SK-N-SH (cell line): ENCODE results near the gene DCAKD.

ENCODE experiments used
- EZH2phosphoT487 ChIP-seq: fragments of 200-600 bp; sonication (generic); IDR thresholded peaks from 2 replicates; pipeline ENCODE4 v1.6.1; 2017; ENCODE audit warnings: low read depth, mixed run types, mild to moderate bottlenecking, antibody characterized with exemption, moderate library complexity, borderline replicate concordance
- MXI1 ChIP-seq: IDR thresholded peaks from 2 replicates; pipeline ENCODE4 v1.6.1; 2012; ENCODE audit warnings: mild to moderate bottlenecking, low read depth, low read length, improper control_type of control experiment
- RCOR1 ChIP-seq: fragments of 150-350 bp; IDR thresholded peaks from 2 replicates; pipeline ENCODE4 v1.6.1; 2017; ENCODE audit warnings: antibody characterized with exemption, low read length
- RFX5 ChIP-seq: IDR thresholded peaks from 2 replicates; pipeline ENCODE4 v1.6.1; 2012; ENCODE audit warnings: mild to moderate bottlenecking, improper control_type of control experiment, low read length
- RXRA ChIP-seq: IDR thresholded peaks from 2 replicates; pipeline ENCODE4 v1.4.0; 2012; ENCODE audit warnings: low read depth, mild to moderate bottlenecking, borderline replicate concordance
- TCF12 ChIP-seq: IDR thresholded peaks from 2 replicates; pipeline ENCODE4 v1.4.0; 2012
- TF ChIP-seq, protein P1 (sequence below): fragments of 150-350 bp; IDR thresholded peaks from 2 replicates; pipeline ENCODE4 v1.6.1; 2017; ENCODE audit warnings: antibody characterized with exemption, low read length, low read depth, borderline replicate concordance
- TF ChIP-seq, protein P2 (sequence below): IDR thresholded peaks from 2 replicates; pipeline ENCODE4 v1.4.0; 2012; ENCODE audit warnings: low read depth, borderline replicate concordance
- TF ChIP-seq, protein P3 (sequence below): IDR thresholded peaks from 2 replicates; pipeline ENCODE4 v1.6.1; 2012; ENCODE audit warnings: mild to moderate bottlenecking, low read depth, low read length, moderate library complexity

DNA sequence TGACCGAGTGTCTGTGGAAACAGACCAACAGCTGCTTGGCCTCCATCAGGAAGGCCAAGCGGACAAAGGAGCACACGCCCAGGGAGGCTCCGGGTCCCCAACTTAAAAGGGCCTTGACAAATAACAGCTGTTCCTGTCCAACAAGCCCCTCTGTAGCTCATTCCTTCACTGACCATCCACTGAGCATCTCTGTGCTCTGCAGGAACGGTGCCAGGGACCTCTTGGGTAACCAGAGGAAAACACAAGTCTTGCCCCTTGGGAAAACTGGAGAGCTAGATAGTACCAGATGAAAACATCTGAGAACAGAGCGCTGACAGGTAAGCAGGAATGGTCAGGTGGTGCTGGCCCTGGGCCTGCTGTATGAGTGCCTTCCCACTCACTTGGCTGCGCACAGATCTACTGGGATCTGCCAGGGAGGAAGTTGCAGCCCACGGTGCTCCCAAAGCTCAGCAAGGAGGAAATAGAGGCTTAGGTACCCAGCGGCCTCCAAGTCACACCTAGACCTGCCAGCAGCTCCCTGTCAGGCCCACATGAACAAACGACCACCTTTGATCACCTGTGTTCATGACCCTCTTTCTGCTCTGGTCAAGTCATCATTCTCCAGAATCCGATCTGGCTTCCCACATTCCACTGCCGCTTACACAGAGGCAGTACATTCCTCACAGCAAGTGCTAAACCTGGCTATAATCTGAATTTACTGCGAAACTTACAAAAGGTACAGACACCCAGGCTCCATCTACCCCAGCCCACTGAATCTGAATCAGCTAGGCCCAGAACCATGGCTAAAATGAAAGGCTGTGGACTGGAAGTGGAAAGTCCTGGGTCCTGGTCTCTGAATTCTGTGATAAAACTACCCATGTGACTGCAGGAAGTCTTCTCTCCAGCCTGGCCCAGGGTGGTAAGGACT is 12.5 kb downstream of the DCAKD start:
- TF ChIP-seq, protein P1, sequence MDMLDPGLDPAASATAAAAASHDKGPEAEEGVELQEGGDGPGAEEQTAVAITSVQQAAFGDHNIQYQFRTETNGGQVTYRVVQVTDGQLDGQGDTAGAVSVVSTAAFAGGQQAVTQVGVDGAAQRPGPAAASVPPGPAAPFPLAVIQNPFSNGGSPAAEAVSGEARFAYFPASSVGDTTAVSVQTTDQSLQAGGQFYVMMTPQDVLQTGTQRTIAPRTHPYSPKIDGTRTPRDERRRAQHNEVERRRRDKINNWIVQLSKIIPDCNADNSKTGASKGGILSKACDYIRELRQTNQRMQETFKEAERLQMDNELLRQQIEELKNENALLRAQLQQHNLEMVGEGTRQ, result no peak
- TF ChIP-seq MXI1, result no peak
- TF ChIP-seq EZH2phosphoT487, result no peak
- no peak for TF ChIP-seq RXRA
- TF ChIP-seq, protein P2, sequence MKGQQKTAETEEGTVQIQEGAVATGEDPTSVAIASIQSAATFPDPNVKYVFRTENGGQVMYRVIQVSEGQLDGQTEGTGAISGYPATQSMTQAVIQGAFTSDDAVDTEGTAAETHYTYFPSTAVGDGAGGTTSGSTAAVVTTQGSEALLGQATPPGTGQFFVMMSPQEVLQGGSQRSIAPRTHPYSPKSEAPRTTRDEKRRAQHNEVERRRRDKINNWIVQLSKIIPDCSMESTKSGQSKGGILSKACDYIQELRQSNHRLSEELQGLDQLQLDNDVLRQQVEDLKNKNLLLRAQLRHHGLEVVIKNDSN, result no peak
- TF ChIP-seq TCF12, result no peak
- TF ChIP-seq, protein P3, sequence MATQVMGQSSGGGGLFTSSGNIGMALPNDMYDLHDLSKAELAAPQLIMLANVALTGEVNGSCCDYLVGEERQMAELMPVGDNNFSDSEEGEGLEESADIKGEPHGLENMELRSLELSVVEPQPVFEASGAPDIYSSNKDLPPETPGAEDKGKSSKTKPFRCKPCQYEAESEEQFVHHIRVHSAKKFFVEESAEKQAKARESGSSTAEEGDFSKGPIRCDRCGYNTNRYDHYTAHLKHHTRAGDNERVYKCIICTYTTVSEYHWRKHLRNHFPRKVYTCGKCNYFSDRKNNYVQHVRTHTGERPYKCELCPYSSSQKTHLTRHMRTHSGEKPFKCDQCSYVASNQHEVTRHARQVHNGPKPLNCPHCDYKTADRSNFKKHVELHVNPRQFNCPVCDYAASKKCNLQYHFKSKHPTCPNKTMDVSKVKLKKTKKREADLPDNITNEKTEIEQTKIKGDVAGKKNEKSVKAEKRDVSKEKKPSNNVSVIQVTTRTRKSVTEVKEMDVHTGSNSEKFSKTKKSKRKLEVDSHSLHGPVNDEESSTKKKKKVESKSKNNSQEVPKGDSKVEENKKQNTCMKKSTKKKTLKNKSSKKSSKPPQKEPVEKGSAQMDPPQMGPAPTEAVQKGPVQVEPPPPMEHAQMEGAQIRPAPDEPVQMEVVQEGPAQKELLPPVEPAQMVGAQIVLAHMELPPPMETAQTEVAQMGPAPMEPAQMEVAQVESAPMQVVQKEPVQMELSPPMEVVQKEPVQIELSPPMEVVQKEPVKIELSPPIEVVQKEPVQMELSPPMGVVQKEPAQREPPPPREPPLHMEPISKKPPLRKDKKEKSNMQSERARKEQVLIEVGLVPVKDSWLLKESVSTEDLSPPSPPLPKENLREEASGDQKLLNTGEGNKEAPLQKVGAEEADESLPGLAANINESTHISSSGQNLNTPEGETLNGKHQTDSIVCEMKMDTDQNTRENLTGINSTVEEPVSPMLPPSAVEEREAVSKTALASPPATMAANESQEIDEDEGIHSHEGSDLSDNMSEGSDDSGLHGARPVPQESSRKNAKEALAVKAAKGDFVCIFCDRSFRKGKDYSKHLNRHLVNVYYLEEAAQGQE, result no peak
- TF ChIP-seq RCOR1, result no peak
- TF ChIP-seq RFX5, result no peak
